Erythroblast (primary cell): Measurements from ENCODE around the gene ANKRD16.

Source experiments
- GATA1 ChIP-seq: IDR thresholded peaks from 2 replicates; pipeline ENCODE4 v1.6.1; 2011; ENCODE audit warnings: low read depth, mild to moderate bottlenecking, control low read depth, low read length, moderate library complexity
- POLR2A ChIP-seq: IDR thresholded peaks from 2 replicates; pipeline ENCODE4 v1.6.1; 2011; ENCODE audit warnings: mild to moderate bottlenecking, low read length

DNA sequence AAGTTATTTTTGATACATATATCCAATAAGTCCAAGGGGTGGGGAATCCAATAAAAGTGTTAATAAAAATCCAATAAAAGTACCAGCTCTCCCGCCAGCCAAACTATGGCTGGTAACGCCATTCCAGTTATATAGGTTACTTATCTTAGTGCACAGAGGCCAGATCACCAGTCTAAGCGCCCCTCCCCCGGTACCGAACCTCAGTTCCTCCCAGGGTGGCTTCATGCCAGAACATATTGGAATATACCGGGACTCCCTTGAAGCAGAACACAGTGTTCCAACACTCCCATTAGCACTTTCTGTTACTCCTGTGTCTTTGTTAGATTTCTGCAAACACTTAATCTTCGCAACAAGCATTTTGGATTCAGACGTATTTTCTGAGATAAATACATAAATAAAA lies 7.8 kb upstream of the ANKRD16 start:
- TF ChIP-seq POLR2A, result no peak
- no peak for TF ChIP-seq GATA1
